H1 (cell line): ENCODE data around the gene HINT2.

Source experiments
- CHD2 ChIP-seq: IDR thresholded peaks from 2 replicates; pipeline ENCODE4 v1.6.1; 2012; ENCODE audit warnings: low read length, improper control_type of control experiment
- TF ChIP-seq, protein P1 (sequence below), 3 experiments: IDR thresholded peaks; 1 replicate in 2 of 3; 2 replicates in 1 of 3; pipeline versions ENCODE4 v1.5.1 to v1.6.1; 2011; ENCODE audit warnings: low read length in 3 of 3, mild to moderate bottlenecking in 3 of 3, inconsistent platforms in 2 of 3, low read depth in 1 of 3, moderate library complexity in 1 of 3; ENCODE audit not compliant: insufficient read depth in 1 of 3; ENCODE audit errors: control extremely low read depth in 1 of 3
- TF ChIP-seq, protein P2 (sequence below): IDR thresholded peaks from 2 replicates; pipeline ENCODE4 v1.6.1; 2012; ENCODE audit warnings: inconsistent platforms

DNA sequence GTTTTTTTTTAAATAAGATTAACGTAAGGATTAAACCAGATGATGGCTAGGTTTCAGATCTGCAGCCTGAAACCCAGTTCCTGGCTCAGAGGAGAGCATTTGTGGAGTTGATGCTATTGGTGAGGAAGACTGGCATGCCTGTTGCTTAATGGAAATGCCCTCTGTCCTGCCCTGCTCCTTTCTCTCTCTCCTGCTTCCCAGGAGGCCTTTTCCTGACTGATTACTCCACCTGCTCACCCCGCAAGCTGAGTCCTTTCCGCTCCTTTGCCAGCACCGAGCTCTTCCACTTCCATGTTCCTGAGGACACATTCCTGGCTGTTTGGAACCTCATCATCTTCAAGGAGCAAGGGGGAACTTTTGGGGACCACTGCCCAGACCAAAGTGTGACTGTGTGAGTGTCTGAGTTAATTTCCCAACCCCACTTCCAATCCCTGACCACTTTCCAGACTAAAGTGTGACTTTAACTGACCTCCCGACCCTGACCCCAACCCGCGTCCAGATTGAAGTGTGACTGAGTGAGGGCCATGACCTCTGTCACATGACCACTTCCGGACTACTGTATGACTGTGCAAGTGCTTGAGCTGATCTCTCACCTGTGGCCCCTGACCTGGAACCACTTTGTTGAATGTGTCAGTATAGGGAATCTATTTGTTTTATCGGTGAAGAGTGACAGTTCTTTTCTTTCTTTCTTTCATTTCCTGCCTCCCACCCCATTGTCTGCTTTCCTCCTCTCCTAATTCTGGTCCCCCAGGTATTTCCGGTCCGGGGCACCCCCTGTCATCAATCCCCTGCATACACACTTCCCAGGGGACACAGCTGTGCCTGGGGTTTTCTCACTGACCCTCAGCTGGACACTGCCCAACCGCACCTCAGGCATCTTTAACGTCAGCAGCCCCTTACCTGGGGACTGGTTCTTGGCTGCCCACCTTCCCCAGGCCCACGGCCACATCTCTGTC lies 19.7 kb upstream of the HINT2 start:
- no peak for TF ChIP-seq CHD2
- TF ChIP-seq, protein P1, sequence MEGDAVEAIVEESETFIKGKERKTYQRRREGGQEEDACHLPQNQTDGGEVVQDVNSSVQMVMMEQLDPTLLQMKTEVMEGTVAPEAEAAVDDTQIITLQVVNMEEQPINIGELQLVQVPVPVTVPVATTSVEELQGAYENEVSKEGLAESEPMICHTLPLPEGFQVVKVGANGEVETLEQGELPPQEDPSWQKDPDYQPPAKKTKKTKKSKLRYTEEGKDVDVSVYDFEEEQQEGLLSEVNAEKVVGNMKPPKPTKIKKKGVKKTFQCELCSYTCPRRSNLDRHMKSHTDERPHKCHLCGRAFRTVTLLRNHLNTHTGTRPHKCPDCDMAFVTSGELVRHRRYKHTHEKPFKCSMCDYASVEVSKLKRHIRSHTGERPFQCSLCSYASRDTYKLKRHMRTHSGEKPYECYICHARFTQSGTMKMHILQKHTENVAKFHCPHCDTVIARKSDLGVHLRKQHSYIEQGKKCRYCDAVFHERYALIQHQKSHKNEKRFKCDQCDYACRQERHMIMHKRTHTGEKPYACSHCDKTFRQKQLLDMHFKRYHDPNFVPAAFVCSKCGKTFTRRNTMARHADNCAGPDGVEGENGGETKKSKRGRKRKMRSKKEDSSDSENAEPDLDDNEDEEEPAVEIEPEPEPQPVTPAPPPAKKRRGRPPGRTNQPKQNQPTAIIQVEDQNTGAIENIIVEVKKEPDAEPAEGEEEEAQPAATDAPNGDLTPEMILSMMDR (IDR thresholded peaks at IDR 0.05; ENCODE audit: control extremely low read depth in 1 of 3, insufficient read depth in 1 of 3, low read depth in 1 of 3, low read length in 3 of 3), result no peak
- TF ChIP-seq, protein P2, sequence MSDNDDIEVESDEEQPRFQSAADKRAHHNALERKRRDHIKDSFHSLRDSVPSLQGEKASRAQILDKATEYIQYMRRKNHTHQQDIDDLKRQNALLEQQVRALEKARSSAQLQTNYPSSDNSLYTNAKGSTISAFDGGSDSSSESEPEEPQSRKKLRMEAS, result no peak
